Left lobe of liver (tissue), 1 donor: ENCODE data around the gene TWF1. TPM values are rescaled to one million over a fixed set of nuclear protein-coding genes. Genes with fewer than 3 reads are reported as not detected.

Experiments used
- total RNA-seq: library from RNA; stranded (reverse); gene quantifications from one replicate; pipeline ENCODE4 v1.2.1, GENCODE V29; 2021
- donor health status: DM: no; HTN: yes; CAD: no.

TWF1 gene
- total RNA-seq, 1 donor from 2014 or later, result 29.0 TPM

Other genes starting within 250 kb of the TWF1 start
- 3.5 TPM for gene PUS7L, start 47.5 kb downstream of the TWF1 start, total RNA-seq
- gene IRAK4, start 47.4 kb downstream of the TWF1 start, total RNA-seq, result 7.5 TPM
- gene TMEM117, start 29.8 kb upstream of the TWF1 start, total RNA-seq, result 2.8 TPM